ENCODE measurements around the gene RTL1.

The RTL1 gene

DNA sequence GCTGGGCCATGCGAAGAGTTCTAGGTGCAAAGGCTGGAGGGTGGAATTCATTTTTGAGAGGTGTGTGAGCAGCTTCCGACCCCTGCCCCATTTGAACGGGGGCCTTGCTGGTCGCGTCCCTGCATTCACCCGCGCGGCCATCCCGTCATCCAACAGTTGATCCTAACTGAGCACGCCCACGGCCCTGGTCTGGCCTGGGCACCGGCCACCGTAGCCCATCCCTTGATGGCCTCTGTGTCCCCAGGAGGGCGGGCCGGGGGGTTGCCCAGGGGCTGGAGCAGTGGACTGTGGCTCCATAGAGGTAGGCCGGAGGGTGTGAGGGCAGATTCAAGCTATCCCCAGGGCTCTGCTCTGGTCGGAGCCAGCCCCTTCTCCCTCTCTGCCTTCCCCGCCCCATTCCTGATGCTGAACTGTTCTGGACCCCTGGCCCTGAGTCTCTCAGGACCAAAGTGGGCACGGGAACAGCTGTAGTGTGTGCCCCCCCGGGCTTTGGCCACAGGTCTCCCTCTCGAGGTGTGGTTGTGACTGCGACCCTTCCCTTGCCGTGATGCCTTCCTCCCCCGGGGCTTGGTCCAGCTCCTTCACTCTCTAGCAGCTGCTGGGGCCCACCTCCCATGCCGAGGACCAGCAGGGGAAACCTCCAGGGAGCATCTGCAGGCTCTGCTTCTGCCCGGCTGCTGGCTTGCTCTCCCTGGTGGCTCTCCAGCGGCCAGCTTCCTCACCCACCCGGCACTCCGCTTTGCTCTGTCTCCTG, 68.6 kb downstream of the RTL1 start:
- no peaks in the 10 kb centered on the region for H3K36me3 ChIP-seq (ENCODE audit: insufficient read depth, low read length)
- 86% methylated on average over 29 of the region's 29 CpGs for WGBS
- H3K4me3 ChIP-seq (ENCODE audit: low read length): no peak overlapping the region
- H3K9ac ChIP-seq (ENCODE audit: low read depth, low read length): no peak overlapping the region
- peaks cover 43% of the 10 kb centered on the region for H3K4me1 ChIP-seq (ENCODE audit: insufficient read depth, low read length)
- no peaks in the 10 kb centered on the region for H3K9me3 ChIP-seq (ENCODE audit: insufficient read depth, low read depth, low read length)
- no peak overlapping the region for H3K27ac ChIP-seq (ENCODE audit: low read depth, low read length)
- no peaks in the 10 kb centered on the region; the same call in 1 of the 2 replicates for H3K27me3 ChIP-seq (ENCODE audit: insufficient read depth, low read length)

DNA sequence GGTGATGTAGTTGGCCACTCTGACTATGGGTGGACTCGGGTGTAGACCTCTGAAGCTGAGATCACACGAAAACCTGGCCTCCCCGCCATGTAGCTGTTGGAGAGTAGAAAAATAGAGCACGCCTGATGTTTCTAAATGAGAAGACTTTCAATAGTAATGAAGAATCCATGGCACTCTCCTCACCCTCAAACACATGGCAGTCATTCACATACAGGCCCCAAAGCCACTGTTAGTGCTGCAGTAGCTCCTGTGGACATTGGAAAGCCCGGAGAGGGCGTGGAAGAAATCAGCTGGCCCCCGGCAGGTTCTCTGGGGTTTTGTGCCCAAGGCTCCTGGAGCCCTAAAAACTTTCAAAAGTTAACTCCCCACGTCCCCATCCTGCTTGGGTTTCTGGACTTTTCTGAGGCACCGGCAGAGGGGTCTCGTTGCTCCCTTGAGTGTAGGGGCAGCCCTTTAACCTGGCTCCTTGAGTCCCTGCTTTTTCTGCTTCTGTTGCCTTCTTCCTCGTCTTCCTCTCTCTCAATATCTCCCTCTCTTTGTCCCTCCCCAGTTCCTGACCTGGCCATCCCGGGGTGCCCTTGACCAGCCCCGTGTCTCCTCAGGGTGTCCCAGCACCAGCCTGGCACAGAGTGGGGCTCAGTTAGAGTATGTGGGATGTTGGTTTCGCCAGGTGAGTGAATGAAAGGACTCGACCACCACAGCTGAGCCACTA, 69.3 kb downstream of the RTL1 start:
- 93% methylated on average over 14 of the region's 15 CpGs for WGBS
- no peak overlapping the region for H3K9ac ChIP-seq (ENCODE audit: low read depth, low read length)

GRCh38 chr14:100832311-100832960, 71.1 kb downstream of the RTL1 start:
- peaks cover 35% of the 10 kb centered on the region for H3K4me1 ChIP-seq (ENCODE audit: insufficient read depth, low read length)
- WGBS: 53% methylated on average over 21 of the region's 21 CpGs
- no peak overlapping the region for H3K4me3 ChIP-seq (ENCODE audit: low read length)
- peak overlapping the region; percentile 32; the same call in 1 of the 2 replicates for H3K9ac ChIP-seq (ENCODE audit: low read depth, low read length)
- no peaks in the 10 kb centered on the region for H3K27me3 ChIP-seq (ENCODE audit: insufficient read depth, low read length)
- H3K9me3 ChIP-seq (ENCODE audit: insufficient read depth, low read depth, low read length): no peaks in the 10 kb centered on the region
- H3K27ac ChIP-seq (ENCODE audit: low read depth, low read length): peak overlapping the region; percentile 47
- no peaks in the 10 kb centered on the region for H3K36me3 ChIP-seq (ENCODE audit: insufficient read depth, low read length)

More for the DNA sequence above, 69.3 kb downstream of the RTL1 start:
- Histone ChIP-seq H3K27ac (ENCODE audit: low read depth, low read length) (no peak overlapping the region), H3K27me3 (ENCODE audit: insufficient read depth, low read length) (no peaks in the 10 kb centered on the region), H3K36me3 (ENCODE audit: insufficient read depth, low read length) (no peaks in the 10 kb centered on the region), H3K9me3 (ENCODE audit: insufficient read depth, low read depth, low read length) (no peaks in the 10 kb centered on the region), H3K4me3 (ENCODE audit: low read length) (no peak overlapping the region), H3K4me1 (ENCODE audit: insufficient read depth, low read length) (peaks cover 40% of the 10 kb centered on the region)

DNA sequence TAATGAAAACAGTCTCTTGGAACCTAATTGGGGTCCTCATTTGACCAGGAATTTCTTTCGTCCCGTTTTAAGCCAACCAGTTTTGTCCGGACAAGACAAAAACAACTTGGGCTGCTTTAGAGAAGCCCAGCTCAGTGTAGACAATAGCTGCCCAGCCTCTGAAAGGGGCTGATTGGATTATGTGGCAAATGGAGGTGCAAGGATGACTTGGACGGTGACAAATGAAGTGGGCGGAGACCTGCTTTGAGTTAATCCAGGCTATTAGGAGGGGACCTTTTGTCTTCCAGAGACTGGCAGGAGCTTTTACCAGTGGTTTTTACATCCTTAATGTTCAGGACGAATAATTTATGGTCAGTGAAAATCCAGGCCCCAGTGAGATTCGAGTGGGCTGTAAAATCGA, 72.8 kb downstream of the RTL1 start:
- Histone ChIP-seq H3K27ac (ENCODE audit: low read depth, low read length) (peak overlapping the region; percentile 32; the same call in 1 of the 2 replicates), H3K4me1 (ENCODE audit: insufficient read depth, low read length) (peaks cover 35% of the 10 kb centered on the region), H3K36me3 (ENCODE audit: insufficient read depth, low read length) (no peaks in the 10 kb centered on the region), H3K9ac (ENCODE audit: low read depth, low read length) (peak overlapping the region; percentile 18; the same call in 1 of the 2 replicates), H3K27me3 (ENCODE audit: insufficient read depth, low read length) (no peaks in the 10 kb centered on the region), H3K9me3 (ENCODE audit: insufficient read depth, low read depth, low read length) (peaks cover 7% of the 10 kb centered on the region), H3K4me3 (ENCODE audit: low read length) (no peak overlapping the region)
- 51% methylated on average over 8 of the region's 8 CpGs for WGBS

Data from HUES64 (cell line).